ENCODE measurements around the gene ADGRB3. TPM values are rescaled to one million over a fixed set of nuclear protein-coding genes. Genes with fewer than 3 reads are reported as not detected.
"Not testable (repeated sequence)": the region's sequence is repeated elsewhere in the genome, so short reads cannot be mapped to it uniquely, and the experiment has no call there.

Gene ADGRB3
- total RNA-seq, 2 experiments from 2014 or later = not detected

- ATAC-seq (no peak), DNase-seq (no peak)
- Mint-ChIP-seq H3K4me3 (no peak overlapping the region), H3K27me3 (ENCODE audit: low read depth) (no peaks in the 10 kb centered on the region), H3K27ac (no peak overlapping the region), H3K36me3 (ENCODE audit: low read depth) (no peaks in the 10 kb centered on the region), H3K4me1 (ENCODE audit: low read depth) (no peaks in the 10 kb centered on the region), H3K9me3 (ENCODE audit: insufficient read depth) (no peaks in the 10 kb centered on the region)
- POLR2A ChIA-PET = no interaction called here
- CTCF ChIA-PET = no interaction called here
Measured at GRCh38 chr6:68779366-68779765, 144.3 kb downstream of the ADGRB3 start.

- CTCF ChIA-PET; H3K4me1 Mint-ChIP-seq (ENCODE audit: low read depth); H3K27me3 Mint-ChIP-seq (ENCODE audit: low read depth); ATAC-seq; H3K9me3 Mint-ChIP-seq (ENCODE audit: insufficient read depth); H3K36me3 Mint-ChIP-seq (ENCODE audit: low read depth); H3K27ac Mint-ChIP-seq; DNase-seq; POLR2A ChIA-PET; H3K4me3 Mint-ChIP-seq: not testable (repeated sequence)
Measured at GRCh38 chr6:68790128-68790527, 155.0 kb downstream of the ADGRB3 start.

GRCh38 chr6:68814976-68815375 lies 179.9 kb downstream of the ADGRB3 start:
- H3K4me1 Mint-ChIP-seq (ENCODE audit: low read depth); H3K27ac Mint-ChIP-seq; CTCF ChIA-PET; H3K9me3 Mint-ChIP-seq (ENCODE audit: insufficient read depth); H3K36me3 Mint-ChIP-seq (ENCODE audit: low read depth); H3K27me3 Mint-ChIP-seq (ENCODE audit: low read depth); DNase-seq; H3K4me3 Mint-ChIP-seq; ATAC-seq: not testable (repeated sequence)
- POLR2A ChIA-PET = interaction anchor here (0.5 kb wide), 1 partner anchor 198 kb away, joined by 3 read pairs; no protein-coding TSS in a partner anchor

GRCh38 chr6:68826501-68826900 lies 191.4 kb downstream of the ADGRB3 start:
- POLR2A ChIA-PET = no interaction called here
- CTCF ChIA-PET = no interaction called here
- Mint-ChIP-seq H3K9me3 (ENCODE audit: insufficient read depth) (no peaks in the 10 kb centered on the region), H3K4me3 (no peak overlapping the region), H3K27me3 (ENCODE audit: low read depth) (no peaks in the 10 kb centered on the region), H3K27ac (no peak overlapping the region), H3K4me1 (ENCODE audit: low read depth) (no peaks in the 10 kb centered on the region), H3K36me3 (ENCODE audit: low read depth) (no peaks in the 10 kb centered on the region)
- no peak for ATAC-seq
- no peak for DNase-seq

GRCh38 chr6:68834551-68834950 lies 199.5 kb downstream of the ADGRB3 start:
- ChIA-PET CTCF (no interaction called here), POLR2A (no interaction called here)
- Mint-ChIP-seq H3K4me1 (ENCODE audit: low read depth) (no peaks in the 10 kb centered on the region), H3K27me3 (ENCODE audit: low read depth) (no peaks in the 10 kb centered on the region), H3K36me3 (ENCODE audit: low read depth) (no peaks in the 10 kb centered on the region), H3K27ac (no peak overlapping the region), H3K4me3 (no peak overlapping the region), H3K9me3 (ENCODE audit: insufficient read depth) (no peaks in the 10 kb centered on the region)
- ATAC-seq = no peak
- no peak for DNase-seq

GRCh38 chr6:68838571-68838970 lies 203.5 kb downstream of the ADGRB3 start:
- DNase-seq (no peak), ATAC-seq (no peak)
- Mint-ChIP-seq H3K9me3 (ENCODE audit: insufficient read depth) (no peaks in the 10 kb centered on the region), H3K27me3 (ENCODE audit: low read depth) (no peaks in the 10 kb centered on the region), H3K27ac (no peak overlapping the region), H3K36me3 (ENCODE audit: low read depth) (no peaks in the 10 kb centered on the region), H3K4me3 (no peak overlapping the region), H3K4me1 (ENCODE audit: low read depth) (no peaks in the 10 kb centered on the region)
- ChIA-PET CTCF (no interaction called here), POLR2A (interaction anchor here (0.7 kb wide), 1 partner anchor 583 kb away, joined by 3 read pairs; no protein-coding TSS in a partner anchor)

GRCh38 chr6:68852791-68853190 lies 217.7 kb downstream of the ADGRB3 start:
- Mint-ChIP-seq H3K4me1 (ENCODE audit: low read depth) (no peaks in the 10 kb centered on the region), H3K27me3 (ENCODE audit: low read depth) (no peaks in the 10 kb centered on the region), H3K36me3 (ENCODE audit: low read depth) (no peaks in the 10 kb centered on the region), H3K4me3 (no peak overlapping the region), H3K27ac (no peak overlapping the region), H3K9me3 (ENCODE audit: insufficient read depth) (no peaks in the 10 kb centered on the region)
- CTCF ChIA-PET = no interaction called here
- DNase-seq (no peak), ATAC-seq (no peak)
- POLR2A ChIA-PET = no interaction called here

GRCh38 chr6:68859233-68859632 lies 224.2 kb downstream of the ADGRB3 start:
- H3K4me1 Mint-ChIP-seq (ENCODE audit: low read depth) = no peaks in the 10 kb centered on the region
- peaks cover 18% of the 10 kb centered on the region for H3K9me3 Mint-ChIP-seq (ENCODE audit: insufficient read depth)
- ATAC-seq (no peak), DNase-seq (no peak)
- H3K36me3 Mint-ChIP-seq (ENCODE audit: low read depth) = no peaks in the 10 kb centered on the region
- H3K4me3 Mint-ChIP-seq = no peak overlapping the region
- no peak overlapping the region for H3K27ac Mint-ChIP-seq
- CTCF ChIA-PET = no interaction called here
- H3K27me3 Mint-ChIP-seq (ENCODE audit: low read depth) = no peaks in the 10 kb centered on the region
- POLR2A ChIA-PET = no interaction called here

GRCh38 chr6:68868646-68869045 lies 233.6 kb downstream of the ADGRB3 start:
- Mint-ChIP-seq H3K9me3 (ENCODE audit: insufficient read depth) (no peaks in the 10 kb centered on the region), H3K4me3 (no peak overlapping the region), H3K36me3 (ENCODE audit: low read depth) (no peaks in the 10 kb centered on the region), H3K27ac (no peak overlapping the region), H3K27me3 (ENCODE audit: low read depth) (no peaks in the 10 kb centered on the region), H3K4me1 (ENCODE audit: low read depth) (no peaks in the 10 kb centered on the region)
- ATAC-seq (no peak), DNase-seq (no peak)
- ChIA-PET CTCF (no interaction called here), POLR2A (no interaction called here)

- Mint-ChIP-seq H3K36me3 (ENCODE audit: low read depth) (no peaks in the 10 kb centered on the region), H3K4me3 (no peak overlapping the region), H3K9me3 (ENCODE audit: insufficient read depth) (no peaks in the 10 kb centered on the region), H3K4me1 (ENCODE audit: low read depth) (no peaks in the 10 kb centered on the region), H3K27ac (no peak overlapping the region), H3K27me3 (ENCODE audit: low read depth) (no peaks in the 10 kb centered on the region)
- CTCF ChIA-PET = no interaction called here
- POLR2A ChIA-PET = no interaction called here
- DNase-seq (no peak), ATAC-seq (no peak)
Measured at GRCh38 chr6:68873236-68873635, 238.2 kb downstream of the ADGRB3 start.

- Mint-ChIP-seq H3K9me3 (ENCODE audit: insufficient read depth) (no peaks in the 10 kb centered on the region), H3K27ac (no peak overlapping the region), H3K4me1 (ENCODE audit: low read depth) (no peaks in the 10 kb centered on the region), H3K36me3 (ENCODE audit: low read depth) (no peaks in the 10 kb centered on the region), H3K27me3 (ENCODE audit: low read depth) (no peaks in the 10 kb centered on the region), H3K4me3 (no peak overlapping the region)
- POLR2A ChIA-PET = no interaction called here
- ATAC-seq (no peak), DNase-seq (no peak)
- CTCF ChIA-PET = no interaction called here
Measured at GRCh38 chr6:68874747-68875146, 239.7 kb downstream of the ADGRB3 start.

GRCh38 chr6:68875403-68875802 lies 240.3 kb downstream of the ADGRB3 start:
- no peaks in the 10 kb centered on the region for H3K4me1 Mint-ChIP-seq (ENCODE audit: low read depth)
- ATAC-seq = no peak
- CTCF ChIA-PET = no interaction called here
- no peak overlapping the region for H3K27ac Mint-ChIP-seq
- no peaks in the 10 kb centered on the region for H3K9me3 Mint-ChIP-seq (ENCODE audit: insufficient read depth)
- H3K4me3 Mint-ChIP-seq = no peak overlapping the region
- DNase-seq = no peak
- H3K27me3 Mint-ChIP-seq (ENCODE audit: low read depth) = no peaks in the 10 kb centered on the region
- H3K36me3 Mint-ChIP-seq (ENCODE audit: low read depth) = no peaks in the 10 kb centered on the region
- POLR2A ChIA-PET = no interaction called here

GRCh38 chr6:68876792-68877493 lies 241.9 kb downstream of the ADGRB3 start:
- ChIA-PET CTCF (no interaction called here), POLR2A (no interaction called here)
- Mint-ChIP-seq H3K4me3 (no peak overlapping the region), H3K36me3 (ENCODE audit: low read depth) (no peaks in the 10 kb centered on the region), H3K9me3 (ENCODE audit: insufficient read depth) (no peaks in the 10 kb centered on the region), H3K27ac (no peak overlapping the region), H3K4me1 (ENCODE audit: low read depth) (no peaks in the 10 kb centered on the region), H3K27me3 (ENCODE audit: low read depth) (no peaks in the 10 kb centered on the region)
- ATAC-seq = no peak
- DNase-seq = no peak

Data from activated CD8-positive, alpha-beta T cell treated with anti-CD3 and anti-CD28 coated beads, Interleukin-2, amount 10 ng/mL, durations not matched to agents 7 days and 5 days (primary cell).